B cell (primary cell): ENCODE results near the gene NCMAP. TPM values are rescaled to one million over a fixed set of nuclear protein-coding genes. Genes with fewer than 3 reads are reported as not detected.

Experiments
- ATAC-seq: fragments of 200-7000 bp; cut with Tn5 transposase; one replicate; pipeline ENCODE4 v1.10.0; 2021; ENCODE audit warnings: low read depth, mild to moderate bottlenecking, moderate number of reproducible peaks, moderate library complexity
- CTCF ChIA-PET: fragments of 350-600 bp; sonication (Branson Sonifier 250); formaldehyde crosslinking; loops from one replicate; lab custom pipeline; 2021; ENCODE audit warnings: antibody characterized with exemption, inconsistent platforms; lab: Charles Lee
- POLR2A ChIA-PET: fragments of 350-600 bp; sonication (Branson Sonifier 250); formaldehyde crosslinking; loops from one replicate; lab custom pipeline; 2021; ENCODE audit warnings: antibody characterized with exemption; lab: Charles Lee
- DNase-seq: peaks from one replicate; pipeline ENCODE4 v3.0.0; 2013
- H2AFZ ChIP-seq: 2 replicates; pipeline ENCODE4 v1.6.1; 2012; ENCODE audit warnings: mild to moderate bottlenecking, low read depth, low read length; ENCODE audit not compliant: insufficient read depth, poor library complexity, severe bottlenecking
- H3K27ac ChIP-seq, 2 donors: 1 replicate in 1 of 2; 2 replicates in 1 of 2; pipeline ENCODE4 v1.5.1; 2012 to 2013; ENCODE audit warnings: low read length in 2 of 2, mild to moderate bottlenecking in 2 of 2, moderate library complexity in 1 of 2
- H3K27me3 ChIP-seq, 4 experiments: fragments of 200-600 bp in 1 of 4; sonication (generic) in 1 of 4; replicated peaks in 1 of 4; 1 replicate in 2 of 4; 2 replicates in 2 of 4; pipeline versions ENCODE4 v1.6.1 to v1.7.0; 2013 to 2016; ENCODE audit warnings: low read length in 3 of 4, mild to moderate bottlenecking in 2 of 4, mixed read lengths in 1 of 4, moderate library complexity in 1 of 4; ENCODE audit not compliant: insufficient read depth in 4 of 4, control insufficient read depth in 3 of 4; ENCODE audit errors: control extremely low read depth in 1 of 4
- H3K36me3 ChIP-seq, 2 experiments: replicated peaks in 1 of 2; 1 replicate in 1 of 2; 2 replicates in 1 of 2; pipeline versions ENCODE4 v1.6.1 to v1.7.1; 2013; ENCODE audit warnings: low read length in 1 of 2; ENCODE audit not compliant: insufficient read depth in 2 of 2, control insufficient read depth in 1 of 2; ENCODE audit errors: control extremely low read depth in 1 of 2, extremely low read depth in 1 of 2
- H3K4me1 ChIP-seq, 2 donors: fragments of 200-600 bp in 1 of 2; sonication (generic) in 1 of 2; 1 replicate in 1 of 2; 2 replicates in 1 of 2; pipeline versions ENCODE4 v1.5.1 to v1.6.1; 2013 to 2017; ENCODE audit warnings: low read length in 2 of 2; ENCODE audit not compliant: control insufficient read depth in 2 of 2, insufficient read depth in 2 of 2
- H3K4me2 ChIP-seq: replicated peaks from 2 replicates; pipeline ENCODE3; 2012; ENCODE audit warnings: mild to moderate bottlenecking, low read depth, low read length; ENCODE audit not compliant: poor library complexity, severe bottlenecking
- H3K4me3 ChIP-seq, 5 experiments: fragments of 200-600 bp in 1 of 5; sonication (generic) in 1 of 5; 1 replicate in 3 of 5; 2 replicates in 2 of 5; pipeline versions ENCODE4 v1.5.1 to v1.7.0; 2011 to 2016; ENCODE audit warnings: low read length in 4 of 5, mild to moderate bottlenecking in 4 of 5, low read depth in 2 of 5, control low read depth in 1 of 5, moderate library complexity in 1 of 5; ENCODE audit not compliant: insufficient read depth in 1 of 5; ENCODE audit errors: control extremely low read depth in 1 of 5, extremely low read depth in 1 of 5
- H3K79me2 ChIP-seq: fragments of 200-600 bp; sonication (generic); one replicate; pipeline ENCODE4 v1.6.0; 2016; ENCODE audit warnings: low read length; ENCODE audit not compliant: control insufficient read depth, insufficient read depth
- H3K9ac ChIP-seq: fragments of 200-600 bp; sonication (generic); 2 replicates; pipeline ENCODE4 v1.6.1; 2017; ENCODE audit warnings: mild to moderate bottlenecking, low read length, moderate library complexity
- H3K9me3 ChIP-seq, 3 donors: one replicate each; pipeline versions ENCODE4 v1.6.1 to v1.7.1; 2013; ENCODE audit warnings: low read length in 2 of 3; ENCODE audit not compliant: control insufficient read depth in 2 of 3, insufficient read depth in 1 of 3; ENCODE audit errors: control extremely low read depth in 1 of 3
- H4K20me1 ChIP-seq: 2 replicates; pipeline ENCODE4 v1.6.0; 2012; ENCODE audit warnings: mild to moderate bottlenecking, low read length; ENCODE audit not compliant: insufficient read depth, control insufficient read depth, poor library complexity, severe bottlenecking
- H3K27ac Mint-ChIP-seq: one replicate; pipeline ENCODE4 v1.8.0; 2021; ENCODE audit warnings: mixed read lengths
- H3K27me3 Mint-ChIP-seq: one replicate; pipeline ENCODE4 v1.8.0; 2021; ENCODE audit warnings: mixed read lengths
- H3K4me1 Mint-ChIP-seq: one replicate; pipeline ENCODE4 v1.8.0; 2021; ENCODE audit warnings: mixed read lengths
- H3K4me3 Mint-ChIP-seq: one replicate; pipeline ENCODE4 v1.8.0; 2021; ENCODE audit warnings: mixed read lengths
- H3K9me3 Mint-ChIP-seq: one replicate; pipeline ENCODE4 v1.8.0; 2022; ENCODE audit warnings: mixed read lengths; ENCODE audit not compliant: insufficient read depth
- EZH2 ChIP-seq: IDR thresholded peaks from 2 replicates; pipeline ENCODE4 v1.6.1; 2012; ENCODE audit warnings: borderline replicate concordance, low read depth, mild to moderate bottlenecking, moderate library complexity, low read length; ENCODE audit not compliant: insufficient read depth, poor library complexity, severe bottlenecking
- WGBS: methylation state at CpG from one replicate; pipeline ENCODE4 v1.1.5; 2013; ENCODE audit warnings: missing lambda C conversion rate; ENCODE audit not compliant: insufficient coverage; 5-methylcytosine and 5-hydroxymethylcytosine counted together
- intact Hi-C: fragments of 100-400 bp; cut with micrococcal nuclease; formaldehyde crosslinking; loops from one replicate; pipeline ENCODE4 v1.10.0; 2022
- polyA plus RNA-seq: library from polyadenylated mRNA; depleted of rRNA; stranded (reverse); fragments of >200 nt; gene quantifications from 2 replicates; pipeline ENCODE4 v1.2.3, GENCODE V29; 2012
- total RNA-seq, 2 donors: library from RNA; stranded (reverse); fragments of 120-200 nt in 1 of 2; gene quantifications; 1 replicate in 1 of 2; 2 replicates in 1 of 2; pipeline versions ENCODE4 v1.2.3 to v1.2.4, GENCODE V29; 2013 to 2022
- TF ChIP-seq, protein P1 (sequence below): fragments of 200-600 bp; IDR thresholded peaks from one replicate; pipeline ENCODE4 v1.8.0; 2022; ENCODE audit warnings: antibody characterized with exemption, mild to moderate bottlenecking

Gene NCMAP
- total and polyA plus RNA-seq, 2 donors (not counting 1 experiment from before 2014, with no cell fraction given) = not detected

DNA sequence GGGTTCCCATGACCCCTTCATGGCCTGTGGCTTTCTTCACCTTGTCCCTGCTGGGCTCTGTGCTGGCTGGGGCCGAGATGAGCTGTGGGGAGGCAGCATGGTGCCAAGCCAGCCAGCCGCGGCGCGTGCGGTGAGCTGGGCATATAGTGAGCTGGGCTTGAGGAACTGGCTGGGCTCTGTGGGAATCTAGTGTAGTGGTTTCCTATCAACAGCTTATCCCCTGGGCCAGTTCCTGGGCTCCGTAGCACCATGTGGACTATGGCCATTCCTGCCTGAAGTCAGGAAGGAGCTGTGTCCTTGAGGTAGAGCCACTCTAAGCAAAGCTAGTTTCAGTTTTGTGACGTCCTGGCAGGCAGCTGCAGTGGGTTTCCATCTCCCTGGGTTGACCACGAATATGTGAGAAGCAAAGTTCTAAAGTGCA, 1.8 kb downstream of the NCMAP start:
- 54% methylated on average over 9 of the region's 9 CpGs for WGBS
- peaks cover 21% of the 10 kb centered on the region for H3K27me3 Mint-ChIP-seq
- TF ChIP-seq EZH2 = no peak
- TF ChIP-seq, protein P1, sequence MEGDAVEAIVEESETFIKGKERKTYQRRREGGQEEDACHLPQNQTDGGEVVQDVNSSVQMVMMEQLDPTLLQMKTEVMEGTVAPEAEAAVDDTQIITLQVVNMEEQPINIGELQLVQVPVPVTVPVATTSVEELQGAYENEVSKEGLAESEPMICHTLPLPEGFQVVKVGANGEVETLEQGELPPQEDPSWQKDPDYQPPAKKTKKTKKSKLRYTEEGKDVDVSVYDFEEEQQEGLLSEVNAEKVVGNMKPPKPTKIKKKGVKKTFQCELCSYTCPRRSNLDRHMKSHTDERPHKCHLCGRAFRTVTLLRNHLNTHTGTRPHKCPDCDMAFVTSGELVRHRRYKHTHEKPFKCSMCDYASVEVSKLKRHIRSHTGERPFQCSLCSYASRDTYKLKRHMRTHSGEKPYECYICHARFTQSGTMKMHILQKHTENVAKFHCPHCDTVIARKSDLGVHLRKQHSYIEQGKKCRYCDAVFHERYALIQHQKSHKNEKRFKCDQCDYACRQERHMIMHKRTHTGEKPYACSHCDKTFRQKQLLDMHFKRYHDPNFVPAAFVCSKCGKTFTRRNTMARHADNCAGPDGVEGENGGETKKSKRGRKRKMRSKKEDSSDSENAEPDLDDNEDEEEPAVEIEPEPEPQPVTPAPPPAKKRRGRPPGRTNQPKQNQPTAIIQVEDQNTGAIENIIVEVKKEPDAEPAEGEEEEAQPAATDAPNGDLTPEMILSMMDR = no peak
- Histone ChIP-seq H3K9ac (no peak overlapping the region), H3K4me2 (no peak overlapping the region), H2AFZ (no peak overlapping the region), H3K4me3 (no peak overlapping the region), H3K79me2 (no peaks in the 10 kb centered on the region), H3K9me3 (peaks cover 0 to 5% (median 0%) of the 10 kb centered on the region in 3 donors), H3K27me3 (peaks cover 0 to 34% (median 9%) of the 10 kb centered on the region in 4 experiments), H3K36me3 (no peaks in the 10 kb centered on the region), H4K20me1 (no peaks in the 10 kb centered on the region), H3K27ac (no peak overlapping the region), H3K4me1 (peaks cover 11 to 12% of the 10 kb centered on the region in 2 donors)
- no peaks in the 10 kb centered on the region for H3K9me3 Mint-ChIP-seq
- ChIA-PET CTCF (interaction anchor here (1.2 kb wide), 1 partner anchor 31 kb away, joined by 3 read pairs; no protein-coding TSS in a partner anchor), POLR2A (no interaction called here)
- peaks cover 14% of the 10 kb centered on the region for H3K4me1 Mint-ChIP-seq
- H3K4me3 Mint-ChIP-seq = peak overlapping the region; percentile 13
- DNase-seq (no peak), ATAC-seq (no peak)
- intact Hi-C loops = no loop called here
- no peak overlapping the region for H3K27ac Mint-ChIP-seq

DNA sequence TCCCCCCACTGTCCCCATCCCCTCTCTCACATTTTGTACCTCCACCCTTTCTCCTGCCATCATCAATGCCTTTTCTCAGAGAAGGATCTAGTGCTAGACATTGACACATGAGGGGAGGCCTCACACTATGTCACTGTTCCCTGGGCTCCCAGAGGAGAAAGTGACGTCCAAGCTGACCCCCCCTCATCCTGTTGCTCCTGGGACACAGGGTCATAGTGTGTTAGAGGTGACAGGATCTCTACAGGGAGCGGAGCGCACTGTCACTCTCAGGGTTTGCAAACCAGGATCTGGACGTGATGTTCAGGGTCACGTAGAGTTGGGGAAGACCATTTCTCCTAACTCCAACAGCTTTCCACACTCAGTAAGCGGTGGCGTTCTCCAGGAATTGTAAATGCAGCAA, 2.6 kb downstream of the NCMAP start:
- Histone ChIP-seq H4K20me1 (no peaks in the 10 kb centered on the region), H3K4me3 (no peak overlapping the region), H3K4me1 (peaks cover 11 to 12% of the 10 kb centered on the region in 2 donors), H3K79me2 (no peaks in the 10 kb centered on the region), H3K4me2 (no peak overlapping the region), H3K9me3 (peaks cover 0 to 5% (median 0%) of the 10 kb centered on the region in 3 donors), H2AFZ (no peak overlapping the region), H3K27me3 (peaks cover 0 to 34% (median 9%) of the 10 kb centered on the region in 4 experiments), H3K27ac (no peak overlapping the region), H3K36me3 (no peaks in the 10 kb centered on the region), H3K9ac (no peak overlapping the region)
- TF ChIP-seq, protein P1 = no peak
- no peak for TF ChIP-seq EZH2
- no peak overlapping the region for H3K27ac Mint-ChIP-seq
- ATAC-seq = no peak
- H3K27me3 Mint-ChIP-seq = peaks cover 21% of the 10 kb centered on the region
- DNase-seq = no peak
- H3K4me1 Mint-ChIP-seq = peaks cover 14% of the 10 kb centered on the region
- H3K9me3 Mint-ChIP-seq = no peaks in the 10 kb centered on the region
- intact Hi-C loops = no loop called here
- no peak overlapping the region for H3K4me3 Mint-ChIP-seq
- CTCF ChIA-PET = no interaction called here
- WGBS = no CpG with 5 or more reads among the region's 7 CpGs
- POLR2A ChIA-PET = interaction anchor here (0.6 kb wide), 1 partner anchor 28 kb away, joined by 6 read pairs; no protein-coding TSS in a partner anchor
